ENCODE measurements around the gene SLC6A2. TPM values are rescaled to one million over a fixed set of nuclear protein-coding genes. Genes with fewer than 3 reads are reported as not detected.

SLC6A2 gene
- total and polyA plus RNA-seq, 8 donors, result 0.09 to 0.52 (median 0.25) TPM; not detected in 5

- no peaks in the 10 kb centered on the region for H3K4me1 ChIP-seq
- H3K36me3 ChIP-seq, result no peaks in the 10 kb centered on the region
- H3K4me3 ChIP-seq, result no peak overlapping the region
- WGBS, 2 donors, result 56 to 74% methylated on average over 1 of the region's 1 CpG
- no peaks in the 10 kb centered on the region for H3K9me3 ChIP-seq
- no peak for FAIRE-seq
- no peak for ATAC-seq
- no peak for TF ChIP-seq CTCF (IDR thresholded peaks at IDR 0.05)
- H3K27me3 ChIP-seq, result no peaks in the 10 kb centered on the region
- no peak overlapping the region for H3K27ac ChIP-seq
- DNase-seq, result no peak
- intact Hi-C loops (cut with DNase I), result loop anchor here in 1 of 3 donors (10.0 kb wide), 1 partner anchor 226 kb away; no protein-coding TSS in a partner anchor
Measured at GRCh38 chr16:55690841-55691240, 35.1 kb downstream of the SLC6A2 start.

DNA sequence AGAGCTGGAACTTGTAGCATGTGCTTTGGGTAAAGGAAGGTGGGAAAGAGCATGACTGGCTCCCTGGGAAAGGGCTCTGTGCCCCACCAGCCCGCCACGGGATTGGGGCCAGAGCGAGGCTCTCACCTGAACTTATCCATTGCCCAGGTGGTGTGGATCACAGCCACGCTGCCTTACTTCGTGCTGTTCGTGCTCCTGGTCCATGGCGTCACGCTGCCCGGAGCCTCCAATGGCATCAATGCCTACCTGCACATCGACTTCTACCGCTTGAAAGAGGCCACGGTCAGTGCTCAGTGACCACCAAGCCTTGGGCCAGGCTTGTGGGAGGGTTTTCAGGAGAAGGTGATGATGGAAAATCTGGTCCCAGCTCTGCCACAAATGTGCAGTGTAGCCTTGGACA is 36.0 kb downstream of the SLC6A2 start:
- TF ChIP-seq CTCF (IDR thresholded peaks at IDR 0.05), result no peak
- DNase-seq (no peak), FAIRE-seq (no peak), ATAC-seq (no peak)
- H3K9me3 ChIP-seq, result no peaks in the 10 kb centered on the region
- no peak overlapping the region for H3K27ac ChIP-seq
- H3K4me1 ChIP-seq, result no peaks in the 10 kb centered on the region
- intact Hi-C loops (cut with DNase I), result loop anchor here in 1 of 3 donors (10.0 kb wide), 1 partner anchor 227 kb away; no protein-coding TSS in a partner anchor
- no peaks in the 10 kb centered on the region for H3K36me3 ChIP-seq
- 81 to 90% methylated on average over 12 of the region's 12 CpGs for WGBS, 2 donors
- no peaks in the 10 kb centered on the region for H3K27me3 ChIP-seq
- no peak overlapping the region for H3K4me3 ChIP-seq

DNA sequence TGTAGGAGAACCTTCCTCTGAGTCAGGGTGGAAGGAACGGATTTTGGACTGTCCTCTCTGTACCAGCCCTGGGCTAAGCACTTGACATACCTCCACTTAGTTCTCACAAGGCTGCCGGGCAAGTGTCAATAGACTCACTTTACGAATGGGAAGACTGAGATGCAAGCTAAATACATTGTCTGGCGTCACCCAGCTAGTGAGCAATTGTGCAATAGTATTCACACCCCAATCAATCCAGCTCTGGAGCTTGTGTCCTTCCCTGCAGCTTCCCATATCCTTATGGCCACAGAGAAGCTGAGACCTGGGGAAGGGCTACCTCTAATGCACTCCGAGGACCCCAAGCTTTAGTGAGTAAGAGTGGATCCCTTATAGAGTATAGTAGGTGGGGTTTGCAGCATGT is 39.8 kb downstream of the SLC6A2 start:
- Histone ChIP-seq H3K27me3 (no peaks in the 10 kb centered on the region), H3K27ac (no peak overlapping the region), H3K9me3 (no peaks in the 10 kb centered on the region), H3K4me1 (no peaks in the 10 kb centered on the region), H3K36me3 (no peaks in the 10 kb centered on the region), H3K4me3 (no peak overlapping the region)
- TF ChIP-seq CTCF (IDR thresholded peaks at IDR 0.05), result no peak
- no peak for ATAC-seq
- intact Hi-C loops (cut with DNase I), result loop anchor here in 2 of 3 donors (5.0 to 10.0 kb wide), 2 partner anchors 228 to 231 kb away; no protein-coding TSS in a partner anchor
- 80 to 88% methylated on average over 5 of the region's 5 CpGs for WGBS, 2 donors
- no peak for FAIRE-seq
- no peak for DNase-seq

DNA sequence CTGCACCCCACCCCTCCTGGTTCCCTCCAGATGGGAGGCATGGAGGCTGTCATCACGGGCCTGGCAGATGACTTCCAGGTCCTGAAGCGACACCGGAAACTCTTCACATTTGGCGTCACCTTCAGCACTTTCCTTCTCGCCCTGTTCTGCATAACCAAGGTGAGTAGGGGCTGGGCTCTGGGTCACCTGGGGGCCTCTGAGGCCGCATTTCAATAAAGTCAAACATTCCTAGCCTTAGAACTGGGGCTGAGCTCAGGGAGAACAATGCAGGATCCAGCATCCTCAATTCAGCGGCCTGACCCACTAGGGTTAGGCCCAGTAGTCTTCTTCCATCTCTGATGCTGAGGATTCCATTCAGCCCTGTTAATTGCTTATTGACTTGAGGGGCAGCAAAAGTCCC is 42.1 kb downstream of the SLC6A2 start:
- FAIRE-seq, result no peak
- no peak for ATAC-seq
- intact Hi-C loops (cut with DNase I), result loop anchor here in 2 of 3 donors (5.0 to 10.0 kb wide), 2 partner anchors 231 to 233 kb away; no protein-coding TSS in a partner anchor
- 72 to 73% methylated on average over 7 of the region's 7 CpGs for WGBS, 2 donors
- Histone ChIP-seq H3K27ac (no peak overlapping the region), H3K4me3 (no peak overlapping the region), H3K9me3 (no peaks in the 10 kb centered on the region), H3K36me3 (no peaks in the 10 kb centered on the region), H3K4me1 (no peaks in the 10 kb centered on the region), H3K27me3 (no peaks in the 10 kb centered on the region)
- DNase-seq, result no peak
- TF ChIP-seq CTCF (IDR thresholded peaks at IDR 0.05), result no peak

DNA sequence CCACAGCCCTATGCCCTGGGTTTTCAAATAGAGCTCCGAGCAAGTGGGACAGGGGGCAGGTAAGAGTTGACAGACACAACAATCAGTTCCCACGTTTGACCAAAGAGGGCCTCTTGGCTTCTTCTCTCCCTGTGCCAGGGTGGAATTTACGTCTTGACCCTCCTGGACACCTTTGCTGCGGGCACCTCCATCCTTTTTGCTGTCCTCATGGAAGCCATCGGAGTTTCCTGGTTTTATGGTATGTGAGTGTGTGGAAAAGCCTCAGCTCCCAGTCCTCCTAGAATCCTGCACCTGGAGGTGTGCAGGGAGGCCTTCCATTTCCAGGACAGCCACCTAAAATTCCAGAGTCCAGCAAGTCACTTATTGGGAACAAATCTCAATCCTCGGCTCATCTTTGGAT is 42.5 kb downstream of the SLC6A2 start:
- ATAC-seq, result no peak
- Histone ChIP-seq H3K27me3 (no peaks in the 10 kb centered on the region), H3K4me1 (no peaks in the 10 kb centered on the region), H3K9me3 (no peaks in the 10 kb centered on the region), H3K4me3 (no peak overlapping the region), H3K27ac (no peak overlapping the region), H3K36me3 (no peaks in the 10 kb centered on the region)
- intact Hi-C loops (cut with DNase I), result loop anchor here in 2 of 3 donors (5.0 to 10.0 kb wide), 2 partner anchors 231 to 234 kb away; no protein-coding TSS in a partner anchor
- 71 to 74% methylated on average over 6 of the region's 6 CpGs for WGBS, 2 donors
- no peak for DNase-seq
- FAIRE-seq, result no peak
- no peak for TF ChIP-seq CTCF (IDR thresholded peaks at IDR 0.05)

Data from pancreas (tissue), 10 donors.